OCI-LY1 (cell line): ENCODE measurements around the gene ADGRL1.

Experiments used
- H2AFZ ChIP-seq: fragments of 200-600 bp; sonication (generic), shearing (Covaris generic); 2 replicates; pipeline ENCODE4 v1.6.0; 2014; ENCODE audit warnings: antibody characterized with exemption, mild to moderate bottlenecking, low read length
- H3F3A ChIP-seq: fragments of 200-600 bp; sonication (generic), shearing (Covaris generic); 2 replicates; pipeline ENCODE4 v1.6.0; 2014; ENCODE audit warnings: mild to moderate bottlenecking, antibody characterized with exemption, low read length, moderate library complexity; ENCODE audit not compliant: insufficient read depth
- H3K27ac ChIP-seq: fragments of 200-600 bp; sonication (generic); 2 replicates; pipeline ENCODE4 v1.5.1; 2014; ENCODE audit warnings: low read length, mixed run types, mild to moderate bottlenecking, low read depth; ENCODE audit not compliant: poor library complexity, severe bottlenecking
- H3K27me3 ChIP-seq: fragments of 200-600 bp; sonication (generic); 2 replicates; pipeline ENCODE4 v1.6.0; 2014; ENCODE audit warnings: antibody characterized with exemption, mild to moderate bottlenecking, low read length, moderate library complexity; ENCODE audit not compliant: insufficient read depth
- H3K36me3 ChIP-seq: fragments of 200-600 bp; sonication (generic); 2 replicates; pipeline ENCODE4 v1.6.1; 2014; ENCODE audit warnings: mild to moderate bottlenecking, antibody characterized with exemption, low read length, moderate library complexity, mixed read lengths; ENCODE audit not compliant: insufficient read depth
- H3K4me1 ChIP-seq: fragments of 200-600 bp; sonication (generic); 2 replicates; pipeline ENCODE4 v1.5.1; 2014; ENCODE audit warnings: mild to moderate bottlenecking, low read length, moderate library complexity; ENCODE audit not compliant: insufficient read depth, severe bottlenecking
- H3K4me2 ChIP-seq: fragments of 200-600 bp; sonication (generic), shearing (Covaris generic); 2 replicates; pipeline ENCODE4 v1.6.1; 2014; ENCODE audit warnings: low read length
- H3K4me3 ChIP-seq: fragments of 200-600 bp; sonication (generic); 2 replicates; pipeline ENCODE4 v1.5.1; 2014; ENCODE audit warnings: low read length, low read depth, mild to moderate bottlenecking, mixed read lengths; ENCODE audit not compliant: poor library complexity, severe bottlenecking
- H3K79me2 ChIP-seq: fragments of 200-600 bp; shearing (Covaris generic); 2 replicates; pipeline ENCODE4 v1.6.1; 2016; ENCODE audit warnings: mixed run types, low read length, mixed read lengths; ENCODE audit not compliant: insufficient read depth
- H3K9ac ChIP-seq: fragments of 200-600 bp; sonication (generic), shearing (Covaris generic); 2 replicates; pipeline ENCODE4 v1.6.1; 2014; ENCODE audit warnings: mild to moderate bottlenecking, low read length, mixed read lengths
- H3K9me2 ChIP-seq: fragments of 200-600 bp; sonication (generic), shearing (Covaris generic); 2 replicates; pipeline ENCODE4 v1.6.1; 2014; ENCODE audit warnings: low read depth, mild to moderate bottlenecking, low read length, mixed read lengths
- H3K9me3 ChIP-seq: fragments of 200-600 bp; shearing (Covaris generic); 2 replicates; pipeline ENCODE4 v1.6.1; 2014; ENCODE audit warnings: low read length, mixed read lengths
- H4K20me1 ChIP-seq: fragments of 200-600 bp; sonication (generic), shearing (Covaris generic); 2 replicates; pipeline ENCODE4 v1.6.0; 2016; ENCODE audit warnings: mild to moderate bottlenecking, low read length; ENCODE audit not compliant: insufficient read depth
- CTCF ChIP-seq: fragments of 200-600 bp; sonication (generic), shearing (Covaris generic); IDR thresholded peaks from 2 replicates; pipeline ENCODE4 v1.5.1; 2017; ENCODE audit warnings: mild to moderate bottlenecking, antibody characterized with exemption, low read length, moderate library complexity, mixed read lengths
- EZH2 ChIP-seq: fragments of 200-600 bp; sonication (generic), shearing (Covaris generic); IDR thresholded peaks from 2 replicates; pipeline ENCODE4 v1.8.0; 2017; ENCODE audit warnings: borderline replicate concordance, mixed run types, mild to moderate bottlenecking, antibody characterized with exemption, low read length, moderate library complexity, mixed read lengths

The ADGRL1 gene

DNA sequence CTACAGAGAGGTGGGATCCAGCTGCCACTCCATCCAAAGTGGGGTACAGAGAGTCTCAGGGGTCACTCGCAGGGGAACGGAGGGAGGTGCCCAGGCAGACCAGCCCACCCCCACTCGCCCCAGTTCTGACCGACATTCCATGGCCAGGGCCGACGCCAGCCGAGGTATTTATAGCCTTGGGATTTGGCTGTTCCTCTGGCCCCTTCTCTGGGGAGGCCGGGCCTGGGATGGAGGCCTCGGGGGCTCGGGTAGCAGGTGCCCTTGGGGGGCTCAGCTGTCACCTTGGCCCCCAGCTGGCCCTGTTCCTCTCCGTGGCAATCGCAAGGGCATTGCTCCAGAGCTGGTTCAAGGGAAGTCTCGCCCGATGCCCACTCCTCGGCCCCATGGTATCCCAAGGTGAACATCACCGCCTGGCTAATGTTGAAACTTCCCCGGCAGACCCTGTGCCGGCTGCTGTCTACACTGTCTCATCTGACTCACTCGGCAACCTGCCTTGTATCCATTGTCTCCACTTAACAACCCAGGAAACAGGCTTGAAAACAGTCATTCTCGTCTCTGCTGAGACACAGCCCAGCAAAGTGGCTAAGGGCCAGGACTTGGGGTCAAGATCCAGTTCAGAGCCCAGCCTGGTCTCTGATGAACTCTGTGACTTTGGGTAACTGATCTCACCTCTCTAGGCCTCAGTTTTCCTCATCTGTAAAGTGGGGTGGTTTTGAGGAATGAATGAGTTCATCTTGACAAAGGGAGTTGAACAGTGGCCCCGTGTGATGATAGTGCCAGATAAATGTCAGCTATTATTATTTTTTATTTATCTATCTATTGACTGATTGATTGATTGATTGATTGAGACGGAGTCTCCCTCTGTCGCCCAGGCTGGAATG, 98.1 kb downstream of the ADGRL1 start:
- H3K4me1 ChIP-seq: peaks cover 4% of the 10 kb centered on the region
- no peak overlapping the region for H3K9ac ChIP-seq
- TF ChIP-seq EZH2 (no peak), CTCF (no peak)
- H3K79me2 ChIP-seq: no peaks in the 10 kb centered on the region
- peaks cover 17% of the 10 kb centered on the region; the same call in 1 of the 2 replicates for H3K36me3 ChIP-seq
- H3K9me2 ChIP-seq: no peaks in the 10 kb centered on the region
- no peak overlapping the region for H3K4me2 ChIP-seq
- H3F3A ChIP-seq: no peaks in the 10 kb centered on the region
- no peaks in the 10 kb centered on the region for H3K27me3 ChIP-seq
- H3K4me3 ChIP-seq: no peak overlapping the region
- no peaks in the 10 kb centered on the region for H3K9me3 ChIP-seq
- H3K27ac ChIP-seq: no peak overlapping the region
- no peak overlapping the region for H2AFZ ChIP-seq
- H4K20me1 ChIP-seq: no peaks in the 10 kb centered on the region

- Histone ChIP-seq H3K4me1 (no peaks in the 10 kb centered on the region), H3K79me2 (no peaks in the 10 kb centered on the region), H3K27me3 (no peaks in the 10 kb centered on the region), H3K9ac (no peak overlapping the region), H3K27ac (no peak overlapping the region), H3F3A (no peaks in the 10 kb centered on the region), H3K9me3 (no peaks in the 10 kb centered on the region), H3K9me2 (no peaks in the 10 kb centered on the region), H3K4me2 (no peak overlapping the region), H4K20me1 (no peaks in the 10 kb centered on the region), H3K4me3 (no peak overlapping the region), H2AFZ (no peak overlapping the region), H3K36me3 (peaks cover 26% of the 10 kb centered on the region; the same call in 1 of the 2 replicates)
- TF ChIP-seq CTCF: no peak
- TF ChIP-seq EZH2: no peak
Measured at GRCh38 chr19:14106840-14107239, 99.1 kb downstream of the ADGRL1 start.

DNA sequence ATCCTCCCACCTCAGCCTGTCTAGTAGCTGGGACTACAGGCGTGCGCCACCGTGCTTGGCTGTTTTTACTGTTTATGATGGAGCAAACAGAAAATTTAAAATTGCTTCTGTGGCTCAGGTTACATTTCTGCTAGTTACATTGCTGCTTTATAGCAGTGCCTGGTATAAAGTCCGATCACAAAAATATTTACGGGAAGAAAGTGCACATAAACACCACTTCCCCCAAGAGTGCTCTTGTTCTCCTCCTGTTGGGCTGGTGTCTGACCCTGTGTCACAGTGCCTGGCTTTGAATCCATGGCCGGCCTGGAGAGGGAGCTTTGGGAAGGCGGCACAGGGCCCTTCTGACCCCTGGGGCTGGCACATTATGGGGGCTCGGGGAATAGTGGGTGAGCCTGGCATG, 100.3 kb downstream of the ADGRL1 start:
- Histone ChIP-seq H3F3A (no peaks in the 10 kb centered on the region), H3K4me2 (no peak overlapping the region), H2AFZ (no peak overlapping the region), H3K9me3 (no peaks in the 10 kb centered on the region), H4K20me1 (no peaks in the 10 kb centered on the region), H3K27ac (no peak overlapping the region), H3K4me3 (no peak overlapping the region), H3K36me3 (peaks cover 34% of the 10 kb centered on the region), H3K79me2 (no peaks in the 10 kb centered on the region), H3K9ac (no peak overlapping the region), H3K9me2 (no peaks in the 10 kb centered on the region), H3K27me3 (no peaks in the 10 kb centered on the region), H3K4me1 (no peaks in the 10 kb centered on the region)
- TF ChIP-seq CTCF: no peak
- no peak for TF ChIP-seq EZH2
